Measurements from ENCODE around the gene SHOC2.
A peak's percentile ranks its signal among the peaks of the same experiment; 100 is the strongest.
"Not testable (repeated sequence)": the region's sequence is repeated elsewhere in the genome, so short reads cannot be mapped to it uniquely, and the experiment has no call there.

Gene SHOC2

DNA sequence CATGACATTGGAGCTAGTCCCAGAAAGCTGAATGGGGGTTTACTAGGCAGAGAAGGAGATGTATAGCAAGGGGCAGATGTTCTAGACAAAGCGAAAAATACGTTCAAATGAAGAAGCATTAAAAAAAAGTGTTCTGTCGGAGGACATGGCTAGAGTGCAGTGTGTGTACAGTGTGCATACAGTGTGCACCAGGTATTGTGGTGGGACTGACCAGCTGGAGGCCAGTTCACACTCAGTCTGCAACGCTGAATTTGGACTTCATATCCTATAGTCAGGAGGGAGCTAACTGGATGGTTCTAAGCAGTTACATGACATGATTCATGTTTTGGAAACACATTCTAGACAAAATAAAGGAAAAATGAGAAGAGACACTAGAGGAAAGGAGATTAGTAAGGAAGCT is 9.3 kb upstream of the SHOC2 start:
- peak overlapping the region in 1 of 3 experiments; percentile 64 for H3K27ac Mint-ChIP-seq
- no peak overlapping the region for H3K4me3 Mint-ChIP-seq

DNA sequence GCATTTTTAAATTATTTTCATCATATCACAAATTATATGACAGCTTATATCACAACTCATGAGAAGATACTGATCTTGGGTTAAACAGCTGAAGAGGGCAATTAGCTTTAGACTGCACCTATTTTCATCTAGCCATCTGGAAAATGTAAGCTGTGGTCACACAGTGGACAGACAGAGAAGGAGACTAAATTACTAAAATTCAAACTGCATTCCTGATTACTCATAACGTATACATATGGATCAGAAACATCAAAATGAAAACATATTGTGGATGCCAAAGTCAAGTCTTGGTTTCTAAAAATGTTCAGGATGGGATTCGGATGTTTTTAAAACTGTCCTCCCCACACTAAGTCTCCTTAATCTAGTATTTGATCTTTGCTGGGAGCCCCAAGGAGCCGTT is 7.0 kb upstream of the SHOC2 start:
- Mint-ChIP-seq H3K9me3 (no peaks in the 10 kb centered on the region), H3K4me3 (no peak overlapping the region), H3K27ac (no peak overlapping the region), H3K36me3 (ENCODE audit: low read depth) (peaks cover 3% of the 10 kb centered on the region), H3K27me3 (ENCODE audit: low read depth) (no peaks in the 10 kb centered on the region), H3K4me1 (peaks cover 21% of the 10 kb centered on the region)
- TF ChIP-seq, protein P1, sequence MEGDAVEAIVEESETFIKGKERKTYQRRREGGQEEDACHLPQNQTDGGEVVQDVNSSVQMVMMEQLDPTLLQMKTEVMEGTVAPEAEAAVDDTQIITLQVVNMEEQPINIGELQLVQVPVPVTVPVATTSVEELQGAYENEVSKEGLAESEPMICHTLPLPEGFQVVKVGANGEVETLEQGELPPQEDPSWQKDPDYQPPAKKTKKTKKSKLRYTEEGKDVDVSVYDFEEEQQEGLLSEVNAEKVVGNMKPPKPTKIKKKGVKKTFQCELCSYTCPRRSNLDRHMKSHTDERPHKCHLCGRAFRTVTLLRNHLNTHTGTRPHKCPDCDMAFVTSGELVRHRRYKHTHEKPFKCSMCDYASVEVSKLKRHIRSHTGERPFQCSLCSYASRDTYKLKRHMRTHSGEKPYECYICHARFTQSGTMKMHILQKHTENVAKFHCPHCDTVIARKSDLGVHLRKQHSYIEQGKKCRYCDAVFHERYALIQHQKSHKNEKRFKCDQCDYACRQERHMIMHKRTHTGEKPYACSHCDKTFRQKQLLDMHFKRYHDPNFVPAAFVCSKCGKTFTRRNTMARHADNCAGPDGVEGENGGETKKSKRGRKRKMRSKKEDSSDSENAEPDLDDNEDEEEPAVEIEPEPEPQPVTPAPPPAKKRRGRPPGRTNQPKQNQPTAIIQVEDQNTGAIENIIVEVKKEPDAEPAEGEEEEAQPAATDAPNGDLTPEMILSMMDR (IDR thresholded peaks at IDR 0.05; ENCODE audit: unreplicated experiment in 3 of 3), result no peak

More for the DNA sequence above, 9.3 kb upstream of the SHOC2 start:
- Mint-ChIP-seq H3K36me3 (ENCODE audit: low read depth) (peaks cover 3% of the 10 kb centered on the region), H3K9me3 (no peaks in the 10 kb centered on the region), H3K27me3 (ENCODE audit: low read depth) (no peaks in the 10 kb centered on the region), H3K4me1 (peaks cover 17% of the 10 kb centered on the region)
- TF ChIP-seq, protein P1 (IDR thresholded peaks at IDR 0.05; ENCODE audit: unreplicated experiment in 3 of 3), result no peak

DNA sequence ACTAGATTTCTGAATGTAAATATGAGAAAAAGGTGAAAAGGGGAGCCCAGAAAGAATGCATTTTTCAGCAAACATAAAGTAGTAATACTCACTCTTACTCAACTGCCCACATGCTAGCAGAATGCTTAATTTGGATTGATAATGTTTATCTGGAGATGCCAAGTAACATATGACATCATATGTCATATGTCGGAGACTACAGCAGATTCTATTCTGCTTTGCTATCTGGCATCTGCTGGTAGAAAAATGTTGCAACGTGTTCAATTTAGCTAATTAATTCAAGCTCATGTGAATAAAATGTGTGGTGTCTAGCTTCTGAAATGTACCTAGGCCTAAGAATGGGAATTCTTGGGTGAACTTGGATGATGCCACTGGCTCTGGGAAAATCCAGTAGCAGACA is 5.0 kb upstream of the SHOC2 start:
- TF ChIP-seq, protein P1 (IDR thresholded peaks at IDR 0.05; ENCODE audit: unreplicated experiment in 3 of 3), result no peak
- Mint-ChIP-seq H3K4me1 (peaks cover 20% of the 10 kb centered on the region), H3K9me3 (no peaks in the 10 kb centered on the region), H3K36me3 (ENCODE audit: low read depth) (peaks cover 3% of the 10 kb centered on the region), H3K27me3 (ENCODE audit: low read depth) (no peaks in the 10 kb centered on the region), H3K4me3 (no peak overlapping the region), H3K27ac (peak overlapping the region in 1 of 3 experiments; percentile 37)

DNA sequence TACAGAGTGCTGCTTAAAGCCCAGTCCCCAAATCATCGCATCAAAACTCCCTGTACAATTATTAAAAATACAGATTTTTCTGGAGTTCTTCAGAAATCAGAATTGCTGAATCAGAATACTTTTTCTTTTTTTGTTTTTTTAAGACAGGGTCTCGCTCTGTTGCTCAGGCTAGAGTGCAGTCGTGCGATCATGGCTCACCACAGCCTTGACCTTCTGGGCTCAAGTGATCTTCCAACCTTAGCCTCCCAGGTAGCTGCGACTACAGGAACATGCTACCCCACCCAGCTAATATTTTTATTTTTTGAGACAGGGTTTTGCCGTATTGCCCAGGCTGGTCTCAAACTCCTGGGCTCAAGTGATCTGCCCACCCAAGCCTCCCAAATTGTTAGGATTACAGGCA is 4.4 kb upstream of the SHOC2 start:
- Mint-ChIP-seq H3K36me3 (ENCODE audit: low read depth) (peaks cover 3% of the 10 kb centered on the region), H3K9me3 (no peaks in the 10 kb centered on the region), H3K4me1 (peaks cover 19% of the 10 kb centered on the region), H3K27ac (peak overlapping the region in 1 of 3 experiments; percentile 71), H3K4me3 (no peak overlapping the region), H3K27me3 (ENCODE audit: low read depth) (no peaks in the 10 kb centered on the region)
- TF ChIP-seq, protein P1 (IDR thresholded peaks at IDR 0.05; ENCODE audit: unreplicated experiment in 3 of 3), result no peak

DNA sequence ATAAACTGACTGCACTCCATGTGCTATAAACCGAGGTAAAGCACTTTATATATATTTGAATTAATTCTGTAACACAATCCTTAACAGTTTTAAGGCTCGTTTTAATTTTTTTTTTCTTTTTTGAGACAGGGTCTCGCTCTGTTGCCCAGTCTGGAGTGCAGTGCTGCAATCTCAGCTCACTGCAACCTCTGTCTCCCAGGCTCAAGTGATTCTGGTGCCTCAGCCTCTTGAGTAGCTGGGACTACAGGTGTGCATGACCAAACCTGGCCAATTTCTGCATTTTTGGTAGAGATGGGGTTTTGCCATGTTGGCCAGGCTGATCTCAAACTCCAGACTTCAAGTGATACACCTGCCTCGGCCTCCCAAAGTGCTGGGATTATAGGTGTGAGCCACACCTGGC is 3.8 kb upstream of the SHOC2 start:
- Mint-ChIP-seq H3K4me1 (peaks cover 15% of the 10 kb centered on the region), H3K27ac (peak overlapping the region in 1 of 3 experiments; percentile 71)
- not testable (repeated sequence) for H3K9me3 Mint-ChIP-seq; H3K4me3 Mint-ChIP-seq; H3K27me3 Mint-ChIP-seq (ENCODE audit: low read depth); H3K36me3 Mint-ChIP-seq (ENCODE audit: low read depth)

DNA sequence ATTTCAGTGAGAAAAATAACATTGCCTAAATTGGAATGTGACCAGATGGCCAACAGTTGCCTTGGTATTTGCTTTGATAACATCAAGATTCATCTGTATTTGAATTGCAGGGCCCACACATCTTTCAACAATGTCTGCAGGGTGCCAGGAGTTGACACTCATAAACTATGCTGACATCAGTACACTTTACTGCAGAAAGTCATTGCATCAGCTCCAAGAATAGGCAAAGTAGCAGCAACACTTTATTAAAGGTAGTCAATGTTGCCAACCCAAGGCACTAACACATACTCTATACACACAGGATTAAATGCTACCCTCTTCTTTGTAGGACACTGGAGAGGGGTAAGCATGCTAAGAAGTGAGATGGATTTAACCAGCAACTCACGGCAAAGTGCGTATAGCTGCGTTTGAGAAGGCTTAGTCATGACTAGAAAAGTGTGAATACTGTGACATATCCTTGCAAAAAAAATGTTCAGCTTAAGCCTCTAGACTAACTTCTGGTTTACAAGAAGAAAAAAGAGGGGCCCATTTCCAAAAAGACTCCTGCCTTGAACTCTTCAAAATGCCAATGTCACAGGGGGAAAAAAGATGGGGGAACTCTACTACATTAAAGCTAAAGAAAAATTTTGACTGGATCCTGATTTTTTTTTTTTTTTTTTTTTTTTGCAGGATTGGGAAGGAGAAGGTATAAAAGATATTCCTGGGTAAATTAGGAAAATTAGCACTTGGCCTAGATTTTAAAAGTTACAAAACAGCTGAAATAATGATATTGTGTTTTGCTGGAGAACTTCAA is 2.7 kb upstream of the SHOC2 start:
- Mint-ChIP-seq H3K36me3 (ENCODE audit: low read depth) (no peaks in the 10 kb centered on the region), H3K27ac (peak overlapping the region; percentile 99 to 100 (median 100)), H3K27me3 (ENCODE audit: low read depth) (no peaks in the 10 kb centered on the region), H3K4me3 (peak overlapping the region; percentile 89 to 98 (median 98)), H3K9me3 (no peaks in the 10 kb centered on the region), H3K4me1 (peaks cover 15% of the 10 kb centered on the region)
- TF ChIP-seq, protein P1 (IDR thresholded peaks at IDR 0.05; ENCODE audit: unreplicated experiment in 3 of 3), result no peak

All from nephron (organoid).